Measurements from ENCODE around the gene AKNA. TPM values are rescaled to one million over a fixed set of nuclear protein-coding genes. Genes with fewer than 3 reads are reported as not detected.

The AKNA gene
- total and polyA plus RNA-seq, 2 of the 8 experiments (the other 6 are each of a cell fraction or from before 2014, with no cell fraction given), result 21.0 to 27.4 TPM

DNA sequence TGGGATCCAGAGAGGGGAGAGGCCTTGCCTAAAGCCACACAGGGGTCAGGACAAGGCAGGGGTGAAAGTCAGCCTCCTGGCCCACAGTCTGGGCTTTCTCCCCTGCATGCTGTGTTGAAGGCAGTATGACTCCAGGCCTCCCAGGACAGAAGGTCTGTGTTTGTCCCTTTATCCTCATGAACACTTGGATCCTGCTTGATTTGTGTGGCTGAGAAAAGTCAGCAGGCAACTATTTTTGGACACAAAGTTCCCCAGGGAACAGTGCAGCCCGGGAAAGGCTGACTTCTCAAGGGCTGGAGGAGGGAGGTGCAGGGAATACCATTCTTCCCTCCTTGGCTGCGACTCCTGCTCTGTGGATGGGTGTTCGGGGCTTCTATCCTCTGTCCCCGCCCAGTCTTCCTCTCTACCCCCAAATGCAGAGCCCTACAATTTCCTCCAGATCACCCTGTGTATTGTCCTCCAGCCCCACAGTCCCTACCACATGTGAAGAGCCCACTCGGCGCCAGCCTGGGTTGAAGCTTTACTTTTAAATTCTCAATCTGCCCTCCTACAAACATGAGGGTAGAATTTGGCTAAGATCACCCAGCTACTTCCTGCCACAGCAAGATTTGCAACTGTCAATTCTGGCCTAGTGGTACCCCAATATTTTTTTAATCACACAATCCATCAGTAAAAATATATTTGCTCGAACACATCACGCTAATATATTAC is 4.1 kb downstream of the AKNA start:
- Histone ChIP-seq H3K9ac (replicated peaks in 1 of 4; ENCODE audit: extremely low read depth in 1 of 4, low read depth in 3 of 4, low read length in 3 of 4) (no peak overlapping the region; a peak in 2 of 7 replicates), H2BK12ac (ENCODE audit: low read depth, low read length) (0 out of 2 replicates have a peak overlapping the region, but pooled peaks have one; percentile 62), H3K27ac (ENCODE audit: low read depth, low read length) (peak overlapping the region; percentile 38; the same call in 1 of the 2 replicates), H2BK120ac (replicated peaks; ENCODE audit: low read depth, low read length) (peak overlapping the region; percentile 17), H2AFZ (ENCODE audit: low read length) (no peak overlapping the region), H3K36me3 (ENCODE audit: control insufficient read depth in 2 of 4, insufficient read depth in 4 of 4, low read length in 3 of 4) (peaks cover 0 to 3% (median 3%) of the 10 kb centered on the region in 4 experiments; a peak in 3 of 8 replicates), H3K4me2 (ENCODE audit: insufficient read depth in 1 of 2, low read depth in 2 of 2, low read length in 2 of 2) (peak overlapping the region; percentile 7 to 20; a peak in 2 of 4 replicates), H3K4me1 (replicated peaks in 1 of 4; ENCODE audit: control insufficient read depth in 3 of 4, insufficient read depth in 4 of 4, low read length in 3 of 4) (peaks cover 19 to 47% (median 39%) of the 10 kb centered on the region in 4 experiments), H3K4ac (replicated peaks; ENCODE audit: insufficient read length, low read depth, low read length) (peak overlapping the region; percentile 71), H3K23me2 (ENCODE audit: low read depth, low read length) (no peaks in the 10 kb centered on the region), H3K79me1 (ENCODE audit: low read depth, low read length) (peaks cover 3% of the 10 kb centered on the region; the same call in 1 of the 2 replicates), H4K91ac (replicated peaks; ENCODE audit: insufficient read length, low read length) (peak overlapping the region; percentile 29), H4K5ac (ENCODE audit: insufficient read length, low read depth, low read length) (peak overlapping the region; percentile 2), H2BK15ac (ENCODE audit: low read length) (peak overlapping the region; percentile 83), H2BK5ac (ENCODE audit: low read depth, low read length) (peak overlapping the region; percentile 28; the same call in 1 of the 2 replicates), H3K18ac (ENCODE audit: extremely low read depth, low read length) (peak overlapping the region; percentile 60), H3K23ac (ENCODE audit: insufficient read length) (no peak overlapping the region), H4K20me1 (replicated peaks in 1 of 2; ENCODE audit: control insufficient read depth in 1 of 2, insufficient read depth in 2 of 2, low read length in 2 of 2) (no peaks in the 10 kb centered on the region), H3K4me3 (ENCODE audit: extremely low read depth in 1 of 4, insufficient read depth in 2 of 4, low read depth in 3 of 4, low read length in 4 of 4) (0 out of 8 replicates have a peak overlapping the region, but pooled peaks of 1 of the 4 experiments have one; percentile 0), H3K27me3 (replicated peaks in 1 of 4; ENCODE audit: control insufficient read depth in 3 of 4, extremely low read depth in 1 of 4, insufficient read depth in 3 of 4, low read length in 3 of 4) (no peaks in the 10 kb centered on the region; a peak in 1 of 7 replicates), H4K8ac (ENCODE audit: extremely low read depth, insufficient read depth, low read length) (no peak overlapping the region), H2AK5ac (ENCODE audit: low read depth, low read length) (no peak overlapping the region), H3K14ac (ENCODE audit: insufficient read length) (no peak overlapping the region), H2BK20ac (ENCODE audit: low read length) (0 out of 2 replicates have a peak overlapping the region, but pooled peaks have one; percentile 13), H3K56ac (replicated peaks; ENCODE audit: insufficient read length, low read depth, low read length) (no peak overlapping the region), H3K9me3 (ENCODE audit: insufficient read depth in 2 of 2, low read depth in 1 of 2, low read length in 1 of 2) (no peaks in the 10 kb centered on the region), H3K79me2 (ENCODE audit: control insufficient read depth in 1 of 2, insufficient read depth in 2 of 2, low read length in 2 of 2) (peaks cover 0 to 2% of the 10 kb centered on the region in 2 experiments; a peak in 1 of 4 replicates)
- ChIA-PET POLR2A (ENCODE audit: partially characterized antibody) (interaction anchor here (1.4 to 10.9 kb wide), 5 partner anchors 11 to 33 kb away, joined by 3 to 67 read pairs (median 5); no protein-coding TSS in a partner anchor), CTCF (ENCODE audit: partially characterized antibody) (interaction anchor here (0.7 to 1.6 kb wide), 6 partner anchors 10 to 238 kb away, joined by 3 to 5 read pairs (median 3); no protein-coding TSS in a partner anchor)
- WGBS, 2 experiments (ENCODE audit: extremely low coverage in 1 of 2, insufficient coverage in 1 of 2, insufficient read length in 1 of 2, insufficient replicate concordance in 2 of 2, low coverage in 1 of 2, low lambda C conversion rate in 2 of 2, missing lambda C conversion rate in 1 of 2), result 91% methylated on average over 8 of the region's 8 CpGs; no CpG with 5 or more reads in 1 of the 2 experiments
- no peak for DNase-seq (ENCODE audit: low read depth in 1 of 2, low spot score in 2 of 2)
- no peak for TF ChIP-seq GTF2F1 (IDR thresholded peaks at IDR 0.05; ENCODE audit: borderline replicate concordance, low read depth, low read length)
- no peak for TF ChIP-seq TBP (IDR thresholded peaks at IDR 0.05; ENCODE audit: low read depth, low read length)
- TF ChIP-seq TEAD4 (IDR thresholded peaks at IDR 0.05; ENCODE audit: low read depth, low read length), result no peak
- TF ChIP-seq JUND (IDR thresholded peaks at IDR 0.05; ENCODE audit: low read length), result no peak
- no peak for TF ChIP-seq SRF (IDR thresholded peaks at IDR 0.05; ENCODE audit: low read depth, low read length)
- no peak for TF ChIP-seq CEBPB (IDR thresholded peaks at IDR 0.05; ENCODE audit: low read depth, low read length)
- no peak for FAIRE-seq
